ENCODE results near the gene CDYL.

DNA sequence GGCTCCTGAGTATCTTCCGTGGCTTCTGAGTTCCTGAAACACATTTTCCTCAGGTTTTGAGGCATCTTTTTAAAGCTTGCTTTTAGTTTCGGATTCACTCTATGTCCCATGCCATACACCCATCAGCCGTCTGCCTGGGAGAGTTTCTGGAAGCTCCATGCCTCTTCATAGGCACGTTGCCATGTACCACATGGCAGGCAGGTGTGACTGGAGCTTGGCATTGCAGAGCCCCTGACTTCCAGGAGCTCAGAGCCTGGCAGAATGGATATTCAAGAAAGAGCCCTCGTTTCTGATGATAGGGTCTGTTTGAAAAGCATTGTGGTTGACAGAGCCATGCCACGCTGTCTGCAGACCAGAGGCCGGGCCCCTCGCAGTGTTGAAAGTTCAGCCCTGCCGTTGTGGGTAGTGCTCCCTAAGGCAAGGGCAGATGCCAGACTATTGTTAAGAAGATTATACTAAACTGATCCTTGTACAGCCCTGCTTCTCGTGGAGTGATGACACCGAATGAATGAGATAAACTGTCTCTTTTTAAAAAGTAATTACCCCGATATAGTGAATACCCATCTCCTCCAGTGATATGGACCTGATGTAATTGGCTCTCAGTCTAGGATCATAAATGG lies 127.7 kb downstream of the CDYL start:
- TF ChIP-seq, protein P1, sequence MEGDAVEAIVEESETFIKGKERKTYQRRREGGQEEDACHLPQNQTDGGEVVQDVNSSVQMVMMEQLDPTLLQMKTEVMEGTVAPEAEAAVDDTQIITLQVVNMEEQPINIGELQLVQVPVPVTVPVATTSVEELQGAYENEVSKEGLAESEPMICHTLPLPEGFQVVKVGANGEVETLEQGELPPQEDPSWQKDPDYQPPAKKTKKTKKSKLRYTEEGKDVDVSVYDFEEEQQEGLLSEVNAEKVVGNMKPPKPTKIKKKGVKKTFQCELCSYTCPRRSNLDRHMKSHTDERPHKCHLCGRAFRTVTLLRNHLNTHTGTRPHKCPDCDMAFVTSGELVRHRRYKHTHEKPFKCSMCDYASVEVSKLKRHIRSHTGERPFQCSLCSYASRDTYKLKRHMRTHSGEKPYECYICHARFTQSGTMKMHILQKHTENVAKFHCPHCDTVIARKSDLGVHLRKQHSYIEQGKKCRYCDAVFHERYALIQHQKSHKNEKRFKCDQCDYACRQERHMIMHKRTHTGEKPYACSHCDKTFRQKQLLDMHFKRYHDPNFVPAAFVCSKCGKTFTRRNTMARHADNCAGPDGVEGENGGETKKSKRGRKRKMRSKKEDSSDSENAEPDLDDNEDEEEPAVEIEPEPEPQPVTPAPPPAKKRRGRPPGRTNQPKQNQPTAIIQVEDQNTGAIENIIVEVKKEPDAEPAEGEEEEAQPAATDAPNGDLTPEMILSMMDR (conservative IDR thresholded peaks at IDR 0.05; ENCODE audit: low read depth, low read length) = no peak
- TF ChIP-seq EZH2 (IDR thresholded peaks at IDR 0.05; ENCODE audit: low read length, unreplicated experiment) (no peak), EZH2phosphoT487 (IDR thresholded peaks at IDR 0.05; ENCODE audit: borderline replicate concordance, low read length) (no peak)

All from PC-3 (cell line).